ENCODE results near the gene PEDS1.
"Not testable (repeated sequence)": the region's sequence is repeated elsewhere in the genome, so short reads cannot be mapped to it uniquely, and the experiment has no call there.

The PEDS1 gene

GRCh38 chr20:50111829-50112495 is 41.6 kb downstream of the PEDS1 start:
- DNase-seq (ENCODE audit: low read depth): no peak
- no peak for TF ChIP-seq CTCF (IDR thresholded peaks at IDR 0.05; ENCODE audit: insufficient read depth, low read depth, low read length, missing control alignments)
- H3K4me3 ChIP-seq (ENCODE audit: low read length): peak overlapping the region; percentile 95

- TF ChIP-seq CTCF (IDR thresholded peaks at IDR 0.05; ENCODE audit: insufficient read depth, low read depth, low read length, missing control alignments): no peak
- H3K4me3 ChIP-seq (ENCODE audit: low read length): peak overlapping the region; percentile 95
- peak; percentile 84 for DNase-seq (ENCODE audit: low read depth)
Observed at GRCh38 chr20:50111120-50111828, 42.2 kb downstream of the PEDS1 start.

GRCh38 chr20:50110141-50111047 is 43.1 kb downstream of the PEDS1 start:
- no peak overlapping the region for H3K4me3 ChIP-seq (ENCODE audit: low read length)
- no peak for TF ChIP-seq CTCF (IDR thresholded peaks at IDR 0.05; ENCODE audit: insufficient read depth, low read depth, low read length, missing control alignments)
- DNase-seq (ENCODE audit: low read depth): peak; percentile 78

GRCh38 chr20:50108556-50109235 is 44.8 kb downstream of the PEDS1 start:
- TF ChIP-seq CTCF (IDR thresholded peaks at IDR 0.05; ENCODE audit: insufficient read depth, low read depth, low read length, missing control alignments): no peak
- no peak overlapping the region for H3K4me3 ChIP-seq (ENCODE audit: low read length)
- no peak for DNase-seq (ENCODE audit: low read depth)

GRCh38 chr20:50107796-50108331 is 45.7 kb downstream of the PEDS1 start:
- no peak overlapping the region for H3K4me3 ChIP-seq (ENCODE audit: low read length)
- no peak for DNase-seq (ENCODE audit: low read depth)
- TF ChIP-seq CTCF (IDR thresholded peaks at IDR 0.05; ENCODE audit: insufficient read depth, low read depth, low read length, missing control alignments): no peak

- H3K4me3 ChIP-seq (ENCODE audit: low read length): no peak overlapping the region
- TF ChIP-seq CTCF (IDR thresholded peaks at IDR 0.05; ENCODE audit: insufficient read depth, low read depth, low read length, missing control alignments): no peak
- DNase-seq (ENCODE audit: low read depth): no peak
Observed at GRCh38 chr20:50107086-50107660, 46.4 kb downstream of the PEDS1 start.

GRCh38 chr20:50106669-50107068 is 46.9 kb downstream of the PEDS1 start:
- not testable (repeated sequence) for H3K4me3 ChIP-seq (ENCODE audit: low read length); DNase-seq (ENCODE audit: low read depth)
